ENCODE measurements around the gene ERICH3.

Gene ERICH3

GRCh38 chr1:74584185-74584584 lies 89.4 kb downstream of the ERICH3 start:
- no peak for DNase-seq

DNA sequence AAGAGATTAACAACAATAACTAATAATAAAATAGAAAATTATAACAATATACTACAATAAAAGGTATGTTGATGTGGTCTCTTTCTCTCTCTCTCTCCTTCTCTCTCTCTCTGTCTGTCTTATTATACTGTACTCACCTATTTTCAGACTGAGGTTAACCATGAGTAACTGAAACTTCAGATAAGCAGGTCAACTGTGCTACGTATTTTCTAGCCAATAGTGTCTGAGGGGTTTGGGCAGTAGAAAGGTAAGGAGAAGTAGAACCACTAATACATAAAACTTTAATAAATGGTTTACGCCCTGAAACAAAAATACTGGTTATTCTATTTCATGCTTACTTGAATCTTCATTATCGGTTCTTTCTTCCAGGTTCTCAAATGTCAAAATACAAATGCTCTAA lies 90.2 kb downstream of the ERICH3 start:
- no peak for DNase-seq

- no peak for DNase-seq
These were observed 94.2 kb downstream of the ERICH3 start for GRCh38 chr1:74579425-74579824.

DNA sequence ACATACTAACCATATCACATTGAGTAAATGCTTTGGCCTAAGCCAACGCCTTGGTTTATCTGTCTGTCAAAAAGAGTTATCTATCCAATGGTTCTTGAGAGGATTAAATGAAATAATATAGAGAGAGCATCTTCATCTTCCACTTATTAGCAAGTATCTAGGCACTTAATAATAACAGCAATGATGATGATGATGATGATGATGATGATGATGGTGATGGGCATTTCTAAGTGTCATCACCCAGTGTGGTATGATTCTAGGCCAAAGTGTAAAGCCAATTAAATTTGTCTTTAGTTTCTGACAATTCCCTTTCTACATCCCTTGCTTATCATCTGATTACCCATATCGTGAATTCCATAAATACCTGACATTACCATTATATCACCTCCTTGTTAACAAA lies 95.5 kb downstream of the ERICH3 start:
- no peak for DNase-seq

GRCh38 chr1:74571891-74572290 lies 101.7 kb downstream of the ERICH3 start:
- no peak for DNase-seq

- DNase-seq: no peak
These were observed 102.1 kb downstream of the ERICH3 start for GRCh38 chr1:74571493-74571800.

GRCh38 chr1:74570797-74571492 lies 102.6 kb downstream of the ERICH3 start:
- DNase-seq: no peak

- DNase-seq: no peak
These were observed 123.7 kb downstream of the ERICH3 start for GRCh38 chr1:74549932-74550331.

- DNase-seq: no peak
These were observed 124.4 kb downstream of the ERICH3 start for GRCh38 chr1:74548961-74549750.

GRCh38 chr1:74545821-74546220 lies 127.8 kb downstream of the ERICH3 start:
- DNase-seq: no peak

DNA sequence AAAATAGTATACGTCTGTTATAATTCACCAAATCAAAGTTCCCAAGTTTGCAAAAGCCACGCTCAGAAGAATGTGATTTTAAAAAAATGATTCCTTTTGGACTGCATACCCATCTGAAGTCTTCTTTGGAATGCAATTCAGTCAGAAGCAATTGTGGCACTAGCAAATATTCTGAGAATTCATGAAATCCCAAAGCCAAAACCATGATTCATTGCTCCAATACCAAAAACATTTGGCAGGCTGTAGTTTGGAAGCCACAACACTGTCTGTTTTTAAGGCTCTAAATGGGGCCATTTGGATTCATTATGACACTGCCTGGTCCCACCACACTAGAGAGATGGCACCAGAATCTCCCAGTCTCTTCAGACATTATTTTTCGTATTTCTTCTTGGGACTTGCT lies 139.4 kb downstream of the ERICH3 start:
- DNase-seq: no peak

DNA sequence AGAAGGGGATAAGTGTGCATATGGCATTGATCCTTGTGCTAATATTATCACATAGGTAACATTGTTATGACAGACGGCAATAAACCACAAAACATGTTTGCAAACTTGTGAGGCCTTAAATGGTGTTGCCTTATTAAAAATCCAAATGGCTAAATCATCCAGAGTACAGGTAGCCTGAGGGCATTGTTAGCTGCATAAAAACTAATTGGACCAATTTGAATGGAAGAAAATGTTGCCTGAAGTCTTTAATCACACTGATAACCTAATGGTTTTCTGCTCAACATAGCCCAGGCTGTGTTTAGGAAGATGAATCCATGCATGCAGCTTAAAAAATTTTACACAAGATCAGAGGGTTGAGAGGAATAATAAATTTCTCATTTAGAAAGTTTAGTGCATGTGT lies 141.8 kb downstream of the ERICH3 start:
- no peak for DNase-seq

DNA sequence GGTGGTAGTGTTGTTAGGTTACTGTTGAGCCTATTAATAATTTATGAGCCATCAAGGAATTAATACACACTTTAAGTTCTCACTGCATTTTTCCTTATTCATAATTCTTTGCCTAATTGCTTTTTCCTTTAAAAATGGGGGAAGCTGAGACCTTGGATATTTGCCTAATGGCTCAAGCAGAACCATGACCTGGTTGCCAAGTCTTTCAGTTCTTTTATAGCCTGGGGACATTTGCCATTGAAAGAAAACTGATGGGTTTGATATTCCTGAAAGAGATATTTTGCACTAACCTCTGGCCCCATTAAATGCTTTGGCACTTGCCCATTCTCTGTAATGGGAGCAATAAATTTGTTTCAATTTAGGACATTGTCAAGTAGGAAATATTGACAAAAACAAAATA lies 142.7 kb downstream of the ERICH3 start:
- DNase-seq: no peak

GRCh38 chr1:74528123-74528522 lies 145.5 kb downstream of the ERICH3 start:
- DNase-seq: no peak

- no peak for DNase-seq
These were observed 146.9 kb downstream of the ERICH3 start for GRCh38 chr1:74526708-74527107.

DNA sequence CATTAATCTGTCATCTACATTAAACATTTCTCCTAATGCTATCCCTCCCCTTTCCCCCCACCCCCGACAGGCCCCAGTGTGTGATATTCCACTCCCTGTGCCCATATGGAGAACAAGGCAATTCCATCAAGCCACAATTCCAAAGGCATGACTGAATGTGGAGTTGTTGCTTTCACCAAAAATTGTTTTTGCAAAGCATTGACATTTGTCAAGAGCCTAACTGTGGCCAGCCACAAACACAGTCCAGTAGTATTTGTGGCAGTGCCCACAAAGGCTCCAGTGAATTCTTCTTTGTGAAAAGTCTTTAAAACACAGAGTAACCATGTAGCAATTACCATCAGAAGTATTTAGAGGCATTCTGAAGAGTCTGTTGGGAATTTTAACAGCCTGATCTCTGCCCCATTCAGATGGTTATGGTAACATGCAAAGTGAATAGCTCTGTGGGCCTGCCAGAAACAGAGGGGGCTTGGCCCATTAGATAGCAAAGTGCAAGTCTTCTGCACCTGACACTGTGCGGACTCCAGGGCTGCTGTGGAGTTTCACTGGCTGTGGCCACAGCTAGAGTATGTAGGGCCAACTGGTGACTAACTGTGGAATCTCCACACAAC lies 149.6 kb downstream of the ERICH3 start:
- DNase-seq: no peak

DNA sequence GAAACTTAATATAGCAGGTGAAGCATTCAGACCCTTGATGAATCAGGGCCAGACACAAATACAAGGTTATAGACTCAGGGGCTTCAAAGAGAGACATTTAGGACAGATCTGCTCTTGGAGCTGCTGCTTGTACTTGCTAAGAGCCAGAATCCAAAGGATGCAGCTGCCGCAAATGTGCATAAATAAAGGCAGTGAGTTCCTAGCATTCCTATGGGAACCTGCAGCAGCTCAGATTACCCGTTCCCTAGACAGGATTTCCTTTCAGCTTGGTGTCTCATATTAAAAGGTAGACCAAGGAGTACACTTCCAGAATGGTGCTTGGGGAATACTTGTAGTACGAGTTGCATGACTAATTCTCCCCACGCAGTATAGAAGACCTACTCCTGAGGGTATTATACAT lies 151.4 kb downstream of the ERICH3 start:
- DNase-seq: no peak

Measured in CD4-positive, alpha-beta T cell treated with Interleukin-15 for 1 hour (primary cell).